Activated B cell treated with CpG ODN at 0.5 μM for 24 hours (primary cell): ENCODE data around the gene UPB1. TPM values are rescaled to one million over a fixed set of nuclear protein-coding genes. Genes with fewer than 3 reads are reported as not detected.
A peak's percentile ranks its signal among the peaks of the same experiment; 100 is the strongest.
"Not testable (repeated sequence)": the region's sequence is repeated elsewhere in the genome, so short reads cannot be mapped to it uniquely, and the experiment has no call there.

Experiments used
- ATAC-seq: fragments of 200-7000 bp; cut with Tn5 transposase; one replicate; pipeline ENCODE4 v1.10.0; 2021; ENCODE audit warnings: low read depth, mild to moderate bottlenecking, moderate library complexity
- CTCF ChIA-PET: fragments of 350-600 bp; sonication (Branson Sonifier 250); formaldehyde crosslinking; loops from one replicate; lab custom pipeline; 2021; ENCODE audit warnings: antibody characterized with exemption; lab: Charles Lee
- POLR2A ChIA-PET: fragments of 350-600 bp; sonication (Branson Sonifier 250); formaldehyde crosslinking; loops from one replicate; lab custom pipeline; 2021; ENCODE audit warnings: antibody characterized with exemption; lab: Charles Lee
- DNase-seq: peaks from one replicate; pipeline ENCODE4 v3.0.0; 2022
- H3K27ac Mint-ChIP-seq: one replicate; pipeline ENCODE4 v1.8.0; 2020; ENCODE audit warnings: mixed read lengths
- H3K27me3 Mint-ChIP-seq: one replicate; pipeline ENCODE4 v1.8.0; 2021; ENCODE audit warnings: mixed read lengths
- H3K36me3 Mint-ChIP-seq: one replicate; pipeline ENCODE4 v1.8.0; 2021; ENCODE audit warnings: low read depth, mixed read lengths
- H3K4me1 Mint-ChIP-seq: one replicate; pipeline ENCODE4 v1.8.0; 2021; ENCODE audit warnings: mixed read lengths
- H3K4me3 Mint-ChIP-seq: one replicate; pipeline ENCODE4 v1.8.0; 2020; ENCODE audit warnings: mild to moderate bottlenecking, mixed read lengths
- H3K9me3 Mint-ChIP-seq: one replicate; pipeline ENCODE4 v1.8.0; 2020; ENCODE audit warnings: mixed read lengths
- CTCF ChIP-seq: fragments of 200-600 bp; IDR thresholded peaks from one replicate; pipeline ENCODE4 v1.8.0; 2022; ENCODE audit warnings: antibody characterized with exemption, mild to moderate bottlenecking
- intact Hi-C: fragments of 100-400 bp; cut with micrococcal nuclease; formaldehyde crosslinking; loops from one replicate; pipeline ENCODE4 v1.15.1; 2024
- total RNA-seq: library from RNA; stranded (reverse); gene quantifications from 2 replicates; pipeline ENCODE4 v1.2.3, GENCODE V29; 2022

UPB1 gene
- total RNA-seq, 1 donor from 2014 or later = 1.3 TPM

- intact Hi-C loops = no loop called here
- POLR2A ChIA-PET = interaction anchor here (2.6 kb wide), 1 partner anchor 11 kb away, joined by 22 read pairs; the partner anchor contains the start of gene GUCD1
Observed at GRCh38 chr22:24543185-24543601, 48.1 kb downstream of the UPB1 start.

DNA sequence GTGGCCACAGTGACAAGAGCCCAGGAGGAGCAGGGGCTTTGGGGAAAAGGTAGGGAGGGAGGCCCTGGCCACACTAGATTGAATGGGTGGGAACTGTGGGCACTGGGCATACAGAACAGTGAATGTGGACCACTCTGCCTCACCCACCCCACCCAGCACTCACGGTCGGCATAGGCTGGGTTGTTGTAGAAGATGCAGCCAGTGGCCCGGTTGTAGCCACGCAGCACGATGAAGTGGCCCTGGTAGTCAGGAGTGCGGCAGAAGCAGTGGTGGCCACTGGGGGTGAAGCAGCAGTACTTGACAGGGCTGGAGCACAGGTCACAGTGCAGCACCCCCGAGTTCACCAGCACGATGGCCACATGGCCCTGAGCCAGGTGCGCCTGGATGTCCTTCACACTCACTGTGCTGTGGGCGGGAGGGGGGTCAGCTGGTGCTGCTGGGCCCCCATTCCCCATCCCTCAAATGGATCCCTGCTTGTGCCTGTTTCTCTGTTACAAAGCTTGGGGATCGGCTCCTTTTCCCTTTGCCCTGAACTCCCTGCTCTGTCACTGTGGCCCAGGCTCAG is 48.6 kb downstream of the UPB1 start:
- Mint-ChIP-seq H3K4me3 (no peak overlapping the region), H3K27me3 (no peaks in the 10 kb centered on the region), H3K27ac (no peak overlapping the region), H3K36me3 (peaks cover 93% of the 10 kb centered on the region), H3K4me1 (peaks cover 42% of the 10 kb centered on the region), H3K9me3 (no peaks in the 10 kb centered on the region)
- ChIA-PET POLR2A (no interaction called here), CTCF (no interaction called here)
- intact Hi-C loops = no loop called here
- DNase-seq (no peak), ATAC-seq (no peak)
- no peak for TF ChIP-seq CTCF

More at GRCh38 chr22:24543185-24543601, 48.1 kb downstream of the UPB1 start:
- CTCF ChIA-PET = no interaction called here
- ATAC-seq = no peak
- Mint-ChIP-seq H3K4me3 (no peak overlapping the region), H3K36me3 (peaks cover 89% of the 10 kb centered on the region), H3K9me3 (no peaks in the 10 kb centered on the region), H3K4me1 (peaks cover 39% of the 10 kb centered on the region), H3K27me3 (no peaks in the 10 kb centered on the region), H3K27ac (peak overlapping the region; percentile 35)
- no peak for TF ChIP-seq CTCF
- no peak for DNase-seq

DNA sequence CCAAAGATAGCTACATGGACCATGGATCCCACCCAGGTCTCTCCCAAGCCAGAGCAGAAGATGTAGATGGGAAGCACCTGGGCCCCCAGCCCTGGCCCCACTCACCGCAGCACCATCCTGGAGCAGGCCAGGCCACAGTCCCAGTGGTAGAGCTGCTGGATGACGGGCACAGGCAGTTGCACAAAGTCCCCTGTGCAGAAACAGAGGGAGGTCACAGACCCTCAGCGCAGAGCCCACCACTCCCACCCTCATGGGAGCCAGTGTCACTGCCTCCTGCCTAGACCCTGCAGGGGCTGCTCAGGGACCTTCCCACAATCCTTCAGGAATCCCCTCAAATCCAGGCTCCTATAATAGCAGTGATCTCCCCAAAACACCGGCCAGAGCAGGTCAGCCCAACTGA is 53.7 kb downstream of the UPB1 start:
- H3K4me3 Mint-ChIP-seq = no peak overlapping the region
- no peaks in the 10 kb centered on the region for H3K9me3 Mint-ChIP-seq
- TF ChIP-seq CTCF = no peak
- peaks cover 56% of the 10 kb centered on the region for H3K4me1 Mint-ChIP-seq
- DNase-seq (no peak), ATAC-seq (no peak)
- H3K36me3 Mint-ChIP-seq = peaks cover 72% of the 10 kb centered on the region
- intact Hi-C loops = no loop called here
- POLR2A ChIA-PET = no interaction called here
- no peak overlapping the region for H3K27ac Mint-ChIP-seq
- no peaks in the 10 kb centered on the region for H3K27me3 Mint-ChIP-seq
- CTCF ChIA-PET = interaction anchor here (1.1 kb wide), 1 partner anchor 21 kb away, joined by 5 read pairs; no protein-coding TSS in a partner anchor

- H3K9me3 Mint-ChIP-seq = no peaks in the 10 kb centered on the region
- DNase-seq (no peak), ATAC-seq (no peak)
- peak overlapping the region; percentile 66 for H3K4me3 Mint-ChIP-seq
- POLR2A ChIA-PET = no interaction called here
- H3K4me1 Mint-ChIP-seq = peaks cover 65% of the 10 kb centered on the region
- no peak for TF ChIP-seq CTCF
- intact Hi-C loops = no loop called here
- peak overlapping the region; percentile 98 for H3K27ac Mint-ChIP-seq
- peaks cover 64% of the 10 kb centered on the region for H3K36me3 Mint-ChIP-seq
- CTCF ChIA-PET = interaction anchor here (0.8 kb wide), 1 partner anchor 129 kb away, joined by 3 read pairs; no protein-coding TSS in a partner anchor
- H3K27me3 Mint-ChIP-seq = no peaks in the 10 kb centered on the region
Observed at GRCh38 chr22:24550028-24550901, 55.1 kb downstream of the UPB1 start.

- intact Hi-C loops = no loop called here
- no peaks in the 10 kb centered on the region for H3K9me3 Mint-ChIP-seq
- no peaks in the 10 kb centered on the region for H3K27me3 Mint-ChIP-seq
- peak overlapping the region; percentile 98 for H3K27ac Mint-ChIP-seq
- no peak for TF ChIP-seq CTCF
- peaks cover 66% of the 10 kb centered on the region for H3K36me3 Mint-ChIP-seq
- CTCF ChIA-PET = interaction anchor here (0.8 kb wide), 1 partner anchor 130 kb away, joined by 3 read pairs; no protein-coding TSS in a partner anchor
- ATAC-seq (no peak), DNase-seq (no peak)
- H3K4me1 Mint-ChIP-seq = peaks cover 70% of the 10 kb centered on the region
- H3K4me3 Mint-ChIP-seq = peak overlapping the region; percentile 35
- POLR2A ChIA-PET = interaction anchor here (0.5 kb wide), 1 partner anchor 128 kb away, joined by 4 read pairs; no protein-coding TSS in a partner anchor
Observed at GRCh38 chr22:24550902-24551435, 55.8 kb downstream of the UPB1 start.

DNA sequence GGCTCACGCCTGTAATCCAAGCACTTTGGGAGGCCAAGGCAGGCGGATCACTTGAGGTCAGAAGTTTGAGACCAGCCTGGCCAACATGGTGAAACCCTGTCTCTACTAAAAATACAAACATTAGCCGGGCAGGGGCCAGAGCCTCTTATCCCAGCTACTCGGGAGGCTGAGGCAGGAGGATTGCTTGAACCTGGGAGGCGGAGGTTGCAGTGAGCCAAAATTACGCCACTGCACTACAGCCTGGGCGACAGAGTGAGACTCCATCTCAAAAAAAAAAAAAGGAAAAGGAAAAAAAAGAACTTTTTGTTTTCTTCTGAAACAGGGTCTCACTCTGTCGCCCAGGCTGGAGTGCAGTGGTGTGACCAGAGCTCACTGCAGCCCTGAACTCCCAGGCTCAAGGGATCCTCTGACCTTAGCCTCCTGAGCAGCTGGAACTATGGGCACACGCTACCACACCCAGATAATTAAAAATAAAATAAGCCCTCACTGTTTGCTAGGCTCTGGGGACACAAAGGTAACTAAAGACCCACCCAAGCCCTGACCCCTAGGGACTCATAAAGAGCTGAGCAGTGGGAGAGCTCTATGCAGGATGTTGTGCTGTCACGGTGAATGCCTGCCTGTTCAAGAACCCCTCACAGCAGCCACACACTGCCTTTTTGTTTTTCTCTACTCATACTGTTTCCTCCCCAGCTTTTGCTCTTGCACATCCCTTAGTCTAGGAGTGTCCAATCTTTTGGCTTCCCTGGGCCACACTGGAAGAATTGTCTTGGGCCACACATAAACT is 57.6 kb downstream of the UPB1 start:
- DNase-seq, H3K27me3 Mint-ChIP-seq, intact Hi-C loops, CTCF ChIA-PET, H3K9me3 Mint-ChIP-seq: not testable (repeated sequence)
- H3K27ac Mint-ChIP-seq = peak overlapping the region; percentile 98
- H3K4me3 Mint-ChIP-seq = peak overlapping the region; percentile 99
- peaks cover 86% of the 10 kb centered on the region for H3K4me1 Mint-ChIP-seq
- H3K36me3 Mint-ChIP-seq = peaks cover 57% of the 10 kb centered on the region
- peak; percentile 27 for ATAC-seq
- POLR2A ChIA-PET = interaction anchor here (0.5 to 3.8 kb wide), 9 partner anchors 11 to 658 kb away, joined by 3 to 36 read pairs (median 5); partner anchors contain the start of genes ADORA2A and MIF
